Ishikawa (cell line): Measurements from ENCODE around the gene HOPX.

ENCODE experiments used
- CEBPB ChIP-seq: IDR thresholded peaks from 2 replicates; pipeline ENCODE4 v1.6.1; 2012
- CREB1 ChIP-seq: IDR thresholded peaks from 2 replicates; pipeline ENCODE4 v1.6.1; 2012; ENCODE audit warnings: low read depth
- EGR1 ChIP-seq: IDR thresholded peaks from 2 replicates; pipeline ENCODE4 v1.6.1; 2012
- EP300 ChIP-seq: IDR thresholded peaks from 2 replicates; pipeline ENCODE4 v1.6.1; 2012; ENCODE audit warnings: borderline replicate concordance
- FOXM1 ChIP-seq: IDR thresholded peaks from 2 replicates; pipeline ENCODE4 v1.6.1; 2012; ENCODE audit warnings: low read depth, borderline replicate concordance
- NFIC ChIP-seq: IDR thresholded peaks from 2 replicates; pipeline ENCODE4 v1.6.1; 2012
- RAD21 ChIP-seq: IDR thresholded peaks from 2 replicates; pipeline ENCODE4 v1.6.1; 2012; ENCODE audit warnings: low read depth
- TAF1 ChIP-seq: IDR thresholded peaks from 2 replicates; pipeline ENCODE4 v1.6.1; 2012; ENCODE audit warnings: low read depth, mild to moderate bottlenecking
- TCF12 ChIP-seq: IDR thresholded peaks from 2 replicates; pipeline ENCODE4 v1.6.1; 2012; ENCODE audit warnings: low read depth
- TEAD4 ChIP-seq: IDR thresholded peaks from 2 replicates; pipeline ENCODE4 v1.6.1; 2012
- YY1 ChIP-seq: IDR thresholded peaks from 2 replicates; pipeline ENCODE4 v1.6.1; 2012; ENCODE audit warnings: low read depth
- ZBTB7A ChIP-seq: IDR thresholded peaks from 2 replicates; pipeline ENCODE4 v1.6.1; 2012; ENCODE audit warnings: low read depth
- TF ChIP-seq, protein P1 (sequence below): IDR thresholded peaks from 2 replicates; pipeline ENCODE4 v1.6.1; 2012
- TF ChIP-seq, protein P2 (sequence below): IDR thresholded peaks from 2 replicates; pipeline ENCODE4 v1.6.1; 2012
- TF ChIP-seq, protein P3 (sequence below): IDR thresholded peaks from 2 replicates; pipeline ENCODE4 v1.6.1; 2012; ENCODE audit warnings: low read depth, mild to moderate bottlenecking

The HOPX gene

DNA sequence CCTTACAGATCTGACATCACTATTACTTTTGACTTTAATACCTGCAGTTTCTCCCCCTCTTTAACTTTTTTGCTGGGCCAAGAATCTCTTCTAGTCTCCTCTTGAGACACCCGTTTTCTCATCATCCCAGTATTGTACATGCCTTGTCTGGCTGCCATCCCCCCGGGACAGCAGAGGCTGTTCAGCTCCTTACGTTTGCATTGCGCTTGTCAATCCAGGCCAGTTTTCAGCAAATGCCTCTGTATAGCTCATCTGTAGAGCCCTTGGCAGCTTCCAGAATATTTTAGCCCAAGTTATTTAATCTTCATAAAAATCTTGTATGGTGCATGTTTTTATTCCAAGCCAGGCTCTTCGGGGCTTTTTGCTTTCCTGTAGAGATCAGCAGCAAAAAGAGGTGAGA is 22.3 kb upstream of the HOPX start:
- no peak for TF ChIP-seq TCF12
- TF ChIP-seq CEBPB: no peak
- no peak for TF ChIP-seq FOXM1
- TF ChIP-seq CREB1: no peak

DNA sequence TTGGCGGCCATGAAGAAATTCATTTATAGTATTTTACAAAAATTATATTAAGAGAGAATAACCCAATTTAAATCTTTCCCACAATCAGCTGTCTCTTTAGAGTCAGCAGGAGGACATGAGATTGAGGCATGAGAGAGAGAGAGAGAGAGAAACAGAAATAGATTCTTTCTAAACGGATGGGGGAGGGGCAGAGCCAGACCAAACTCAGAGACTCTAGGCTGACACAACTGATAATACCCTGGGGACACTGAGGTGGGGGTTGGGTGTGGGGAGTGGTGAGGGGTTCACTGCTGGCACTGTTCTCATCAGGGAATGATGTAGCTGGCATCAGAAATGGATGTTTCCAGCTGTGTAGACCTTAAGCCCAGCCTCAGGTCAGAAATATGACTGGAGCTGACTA is 20.5 kb upstream of the HOPX start:
- no peak for TF ChIP-seq TAF1
- no peak for TF ChIP-seq RAD21
- TF ChIP-seq CREB1: no peak
- TF ChIP-seq TEAD4: no peak
- TF ChIP-seq, protein P1, sequence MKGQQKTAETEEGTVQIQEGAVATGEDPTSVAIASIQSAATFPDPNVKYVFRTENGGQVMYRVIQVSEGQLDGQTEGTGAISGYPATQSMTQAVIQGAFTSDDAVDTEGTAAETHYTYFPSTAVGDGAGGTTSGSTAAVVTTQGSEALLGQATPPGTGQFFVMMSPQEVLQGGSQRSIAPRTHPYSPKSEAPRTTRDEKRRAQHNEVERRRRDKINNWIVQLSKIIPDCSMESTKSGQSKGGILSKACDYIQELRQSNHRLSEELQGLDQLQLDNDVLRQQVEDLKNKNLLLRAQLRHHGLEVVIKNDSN: no peak
- no peak for TF ChIP-seq EGR1
- no peak for TF ChIP-seq NFIC

DNA sequence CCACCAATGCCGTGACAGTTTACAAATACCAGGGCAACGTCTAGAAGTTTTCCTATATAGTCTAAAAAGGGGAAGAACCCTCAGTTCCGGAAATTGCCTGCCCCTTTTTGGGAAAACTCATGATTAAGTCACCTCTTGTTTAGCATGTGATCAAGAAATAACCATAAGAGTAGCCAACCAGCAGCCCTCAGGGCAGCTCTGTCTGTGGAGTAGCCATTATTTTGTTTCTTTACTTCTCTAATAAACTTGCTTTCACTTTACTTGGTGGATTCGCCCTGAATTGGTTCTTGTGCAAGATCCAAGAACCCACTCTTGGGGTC is 20.0 kb upstream of the HOPX start:
- TF ChIP-seq RAD21 (no peak), CREB1 (no peak), EP300 (no peak), FOXM1 (no peak), NFIC (no peak), TAF1 (no peak), EGR1 (no peak), ZBTB7A (no peak), YY1 (no peak), CEBPB (no peak), TCF12 (no peak)
- TF ChIP-seq, protein P2, sequence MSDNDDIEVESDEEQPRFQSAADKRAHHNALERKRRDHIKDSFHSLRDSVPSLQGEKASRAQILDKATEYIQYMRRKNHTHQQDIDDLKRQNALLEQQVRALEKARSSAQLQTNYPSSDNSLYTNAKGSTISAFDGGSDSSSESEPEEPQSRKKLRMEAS: no peak
- TF ChIP-seq, protein P3, sequence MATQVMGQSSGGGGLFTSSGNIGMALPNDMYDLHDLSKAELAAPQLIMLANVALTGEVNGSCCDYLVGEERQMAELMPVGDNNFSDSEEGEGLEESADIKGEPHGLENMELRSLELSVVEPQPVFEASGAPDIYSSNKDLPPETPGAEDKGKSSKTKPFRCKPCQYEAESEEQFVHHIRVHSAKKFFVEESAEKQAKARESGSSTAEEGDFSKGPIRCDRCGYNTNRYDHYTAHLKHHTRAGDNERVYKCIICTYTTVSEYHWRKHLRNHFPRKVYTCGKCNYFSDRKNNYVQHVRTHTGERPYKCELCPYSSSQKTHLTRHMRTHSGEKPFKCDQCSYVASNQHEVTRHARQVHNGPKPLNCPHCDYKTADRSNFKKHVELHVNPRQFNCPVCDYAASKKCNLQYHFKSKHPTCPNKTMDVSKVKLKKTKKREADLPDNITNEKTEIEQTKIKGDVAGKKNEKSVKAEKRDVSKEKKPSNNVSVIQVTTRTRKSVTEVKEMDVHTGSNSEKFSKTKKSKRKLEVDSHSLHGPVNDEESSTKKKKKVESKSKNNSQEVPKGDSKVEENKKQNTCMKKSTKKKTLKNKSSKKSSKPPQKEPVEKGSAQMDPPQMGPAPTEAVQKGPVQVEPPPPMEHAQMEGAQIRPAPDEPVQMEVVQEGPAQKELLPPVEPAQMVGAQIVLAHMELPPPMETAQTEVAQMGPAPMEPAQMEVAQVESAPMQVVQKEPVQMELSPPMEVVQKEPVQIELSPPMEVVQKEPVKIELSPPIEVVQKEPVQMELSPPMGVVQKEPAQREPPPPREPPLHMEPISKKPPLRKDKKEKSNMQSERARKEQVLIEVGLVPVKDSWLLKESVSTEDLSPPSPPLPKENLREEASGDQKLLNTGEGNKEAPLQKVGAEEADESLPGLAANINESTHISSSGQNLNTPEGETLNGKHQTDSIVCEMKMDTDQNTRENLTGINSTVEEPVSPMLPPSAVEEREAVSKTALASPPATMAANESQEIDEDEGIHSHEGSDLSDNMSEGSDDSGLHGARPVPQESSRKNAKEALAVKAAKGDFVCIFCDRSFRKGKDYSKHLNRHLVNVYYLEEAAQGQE: no peak

DNA sequence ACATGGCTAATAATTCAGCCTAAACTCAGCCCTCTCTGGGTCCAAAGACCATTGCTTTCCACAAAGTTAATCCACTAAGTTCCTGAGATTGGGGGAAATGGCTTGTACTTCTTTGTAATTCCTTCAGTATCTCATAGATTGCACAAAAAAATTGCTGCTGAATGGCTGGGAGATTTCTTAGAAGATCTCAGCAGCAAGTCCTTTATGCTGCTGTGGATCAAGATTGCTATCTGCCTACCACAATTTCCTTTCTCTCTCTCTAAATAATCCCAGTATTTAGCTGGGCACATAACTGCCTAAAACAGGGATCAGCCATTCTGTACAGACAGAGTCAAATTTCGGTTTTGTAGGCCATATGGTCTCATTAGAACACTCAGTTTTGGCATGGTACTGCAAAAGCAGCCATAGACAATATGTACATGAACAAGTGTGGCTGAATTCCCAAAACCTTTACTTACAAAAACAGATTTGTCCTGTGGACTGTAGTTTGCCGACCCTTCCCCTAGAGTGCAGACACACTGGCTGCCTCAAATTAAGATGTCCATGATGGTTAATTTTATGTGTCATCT is 18.5 kb upstream of the HOPX start:
- TF ChIP-seq, protein P1: no peak
- TF ChIP-seq TEAD4 (no peak), ZBTB7A (no peak), CREB1 (no peak), RAD21 (no peak), FOXM1 (no peak), EP300 (no peak), NFIC (no peak), TAF1 (no peak)
- TF ChIP-seq, protein P3: no peak
- TF ChIP-seq, protein P2: no peak

DNA sequence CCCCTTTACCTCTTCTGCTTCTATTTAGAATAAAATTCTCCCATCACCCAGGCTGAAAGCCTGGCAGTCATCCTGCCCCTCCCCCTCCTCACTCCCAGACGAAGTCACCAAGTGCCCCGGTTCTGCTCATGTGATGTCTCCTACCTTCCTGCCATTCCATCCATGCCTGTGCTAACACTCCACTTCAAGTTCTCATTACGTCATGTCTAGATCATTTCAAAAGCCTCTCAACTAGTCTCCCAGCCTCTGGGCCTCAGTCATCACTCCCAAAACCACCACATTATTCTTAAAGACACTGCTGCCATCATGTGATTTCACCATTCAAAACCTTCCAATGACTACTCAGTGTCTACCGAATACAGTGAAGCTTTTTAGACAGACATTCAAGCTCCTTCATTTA is 17.2 kb upstream of the HOPX start:
- TF ChIP-seq CREB1 (no peak), TCF12 (no peak), YY1 (no peak)
- TF ChIP-seq, protein P3: no peak
